ENCODE data around the gene ATCAY.
"Not testable (repeated sequence)": the region's sequence is repeated elsewhere in the genome, so short reads cannot be mapped to it uniquely, and the experiment has no call there.

ATCAY gene

GRCh38 chr19:3893509-3894179, 13.2 kb downstream of the ATCAY start:
- in situ Hi-C loops (cut with HindIII; ENCODE audit: low pct_ligation_motif_present, low pct_unique_long_range_greater_than_20kb, low sequenced_read_pairs): no loop called here
- DNase-seq: no peak

- DNase-seq; in situ Hi-C loops (cut with HindIII; ENCODE audit: low pct_ligation_motif_present, low pct_unique_long_range_greater_than_20kb, low sequenced_read_pairs): not testable (repeated sequence)
Measured at GRCh38 chr19:3894959-3895358, 14.5 kb downstream of the ATCAY start.

- DNase-seq: no peak
- in situ Hi-C loops (cut with HindIII; ENCODE audit: low pct_ligation_motif_present, low pct_unique_long_range_greater_than_20kb, low sequenced_read_pairs): no loop called here
Measured at GRCh38 chr19:3895788-3896187, 15.3 kb downstream of the ATCAY start.

- DNase-seq: no peak
- in situ Hi-C loops (cut with HindIII; ENCODE audit: low pct_ligation_motif_present, low pct_unique_long_range_greater_than_20kb, low sequenced_read_pairs): no loop called here
Measured at GRCh38 chr19:3897936-3898335, 17.5 kb downstream of the ATCAY start.

- no peak for DNase-seq
- in situ Hi-C loops (cut with HindIII; ENCODE audit: low pct_ligation_motif_present, low pct_unique_long_range_greater_than_20kb, low sequenced_read_pairs): no loop called here
Measured at GRCh38 chr19:3898426-3898825, 17.9 kb downstream of the ATCAY start.

GRCh38 chr19:3899531-3900294, 19.2 kb downstream of the ATCAY start:
- in situ Hi-C loops (cut with HindIII; ENCODE audit: low pct_ligation_motif_present, low pct_unique_long_range_greater_than_20kb, low sequenced_read_pairs): no loop called here
- no peak for DNase-seq

GRCh38 chr19:3902317-3902973, 22.0 kb downstream of the ATCAY start:
- DNase-seq: no peak
- in situ Hi-C loops (cut with HindIII; ENCODE audit: low pct_ligation_motif_present, low pct_unique_long_range_greater_than_20kb, low sequenced_read_pairs): no loop called here

GRCh38 chr19:3904233-3904632, 23.7 kb downstream of the ATCAY start:
- DNase-seq: no peak

GRCh38 chr19:3907626-3908265, 27.3 kb downstream of the ATCAY start:
- DNase-seq: no peak
- in situ Hi-C loops (cut with HindIII; ENCODE audit: low pct_ligation_motif_present, low pct_unique_long_range_greater_than_20kb, low sequenced_read_pairs): no loop called here

More at GRCh38 chr19:3904233-3904632, 23.7 kb downstream of the ATCAY start:
- in situ Hi-C loops (cut with HindIII; ENCODE audit: low pct_ligation_motif_present, low pct_unique_long_range_greater_than_20kb, low sequenced_read_pairs): no loop called here

- in situ Hi-C loops (cut with HindIII; ENCODE audit: low pct_ligation_motif_present, low pct_unique_long_range_greater_than_20kb, low sequenced_read_pairs): no loop called here
Measured at GRCh38 chr19:3908266-3909054, 28.0 kb downstream of the ATCAY start.

GRCh38 chr19:3910105-3910504, 29.6 kb downstream of the ATCAY start:
- in situ Hi-C loops (cut with HindIII; ENCODE audit: low pct_ligation_motif_present, low pct_unique_long_range_greater_than_20kb, low sequenced_read_pairs): no loop called here
- no peak for DNase-seq

More at GRCh38 chr19:3908266-3909054, 28.0 kb downstream of the ATCAY start:
- DNase-seq: no peak

- DNase-seq: no peak
- in situ Hi-C loops (cut with HindIII; ENCODE audit: low pct_ligation_motif_present, low pct_unique_long_range_greater_than_20kb, low sequenced_read_pairs): no loop called here
Measured at GRCh38 chr19:3914199-3914598, 33.7 kb downstream of the ATCAY start.

- in situ Hi-C loops (cut with HindIII; ENCODE audit: low pct_ligation_motif_present, low pct_unique_long_range_greater_than_20kb, low sequenced_read_pairs): no loop called here
- DNase-seq: no peak
Measured at GRCh38 chr19:3916033-3916432, 35.5 kb downstream of the ATCAY start.

GRCh38 chr19:3919793-3920192, 39.3 kb downstream of the ATCAY start:
- in situ Hi-C loops (cut with HindIII; ENCODE audit: low pct_ligation_motif_present, low pct_unique_long_range_greater_than_20kb, low sequenced_read_pairs): no loop called here
- no peak for DNase-seq

GRCh38 chr19:3923096-3923758, 42.7 kb downstream of the ATCAY start:
- in situ Hi-C loops (cut with HindIII; ENCODE audit: low pct_ligation_motif_present, low pct_unique_long_range_greater_than_20kb, low sequenced_read_pairs): no loop called here
- no peak for DNase-seq

- no peak for DNase-seq
- in situ Hi-C loops (cut with HindIII; ENCODE audit: low pct_ligation_motif_present, low pct_unique_long_range_greater_than_20kb, low sequenced_read_pairs): no loop called here
Measured at GRCh38 chr19:3923912-3924311, 43.4 kb downstream of the ATCAY start.

GRCh38 chr19:3931041-3931440, 50.6 kb downstream of the ATCAY start:
- DNase-seq: no peak
- in situ Hi-C loops (cut with HindIII; ENCODE audit: low pct_ligation_motif_present, low pct_unique_long_range_greater_than_20kb, low sequenced_read_pairs): no loop called here
